Measurements from ENCODE around the gene RGSL1. TPM values are rescaled to one million over a fixed set of nuclear protein-coding genes. Genes with fewer than 3 reads are reported as not detected.

RGSL1 gene
- total and polyA plus RNA-seq, 9 of the 15 experiments (the other 6 are each of a cell fraction or from before 2014, with no cell fraction given) = 0.03 TPM; not detected in 8

DNA sequence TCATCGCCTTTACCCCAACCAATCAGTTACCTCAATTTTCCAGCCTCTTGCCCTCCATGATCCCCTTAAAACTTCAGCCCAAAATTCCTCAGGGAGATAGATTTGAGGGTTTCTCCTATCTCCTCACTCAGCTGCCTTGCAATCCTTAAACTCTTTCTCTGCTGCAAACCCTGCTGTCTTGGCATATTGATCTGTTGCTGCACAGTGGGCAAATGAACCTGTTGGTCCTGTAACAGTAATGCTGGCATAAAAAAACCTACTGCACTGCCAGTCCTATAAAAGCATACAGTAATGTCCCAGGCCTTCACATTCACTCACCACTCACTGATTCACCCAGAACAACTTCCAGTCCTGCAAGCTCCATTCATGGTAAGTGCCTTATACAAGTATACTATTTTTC lies 44.4 kb upstream of the RGSL1 start:
- 9% methylated on average over 1 of the region's 1 CpG for WGBS (ENCODE audit: insufficient coverage, low coverage, missing lambda C conversion rate)
- intact Hi-C loops (cut with micrococcal nuclease) (no loop called here), in situ Hi-C loops (cut with MboI) (no loop called here)
- no peak overlapping the region for H3K27ac ChIP-seq (ENCODE audit: extremely low read depth, low read depth, low read length)
- H4K20me1 ChIP-seq (replicated peaks; ENCODE audit: control insufficient read depth, insufficient read depth, low read length) = no peaks in the 10 kb centered on the region
- no peaks in the 10 kb centered on the region for H3K9me1 ChIP-seq (ENCODE audit: control insufficient read depth, insufficient read depth, low read length)
- no peaks in the 10 kb centered on the region; a peak in 1 of 5 replicates for H3K27me3 ChIP-seq (ENCODE audit: control insufficient read depth in 2 of 2, insufficient read depth in 2 of 2, low read length in 2 of 2)
- H3K36me3 ChIP-seq (ENCODE audit: control insufficient read depth, insufficient read depth, low read length) = no peaks in the 10 kb centered on the region
- CTCF ChIA-PET (ENCODE audit: low intra/inter-chr PET ratio) = no interaction called here
- BruUV-seq (replicated peaks) = no TSS peak
- FAIRE-seq = no peak
- H3K79me2 ChIP-seq (ENCODE audit: control insufficient read depth, insufficient read depth, low read length) = no peaks in the 10 kb centered on the region
- H3K9me3 ChIP-seq (replicated peaks; ENCODE audit: control insufficient read depth, insufficient read depth, low read depth, low read length) = no peaks in the 10 kb centered on the region
- H3K4me3 ChIP-seq = no peak overlapping the region
- no peak overlapping the region for H2AFZ ChIP-seq (ENCODE audit: low read depth, low read length)
- POLR2A ChIA-PET = interaction anchor here (0.9 kb wide), 1 partner anchor 14 kb away, joined by 4 read pairs; the partner anchor contains the start of gene GLUL
- no peak overlapping the region for H3K9ac ChIP-seq (ENCODE audit: insufficient read depth in 1 of 2, low read depth in 2 of 2, low read length in 2 of 2)
- no peaks in the 10 kb centered on the region for H3K4me1 ChIP-seq (replicated peaks in 1 of 2; ENCODE audit: control insufficient read depth in 2 of 2, insufficient read depth in 2 of 2, low read length in 2 of 2)
- no peak for ATAC-seq
- no peak for DNase-seq (ENCODE audit: extremely low read depth in 1 of 4, low spot score in 3 of 4)
- H3K4me2 ChIP-seq (ENCODE audit: insufficient read depth, low read length) = no peak overlapping the region
- TF ChIP-seq EP300 (IDR thresholded peaks at IDR 0.05; ENCODE audit: low read length) (no peak), YY1 (IDR thresholded peaks at IDR 0.05; ENCODE audit: borderline replicate concordance in 1 of 3, control insufficient read depth in 1 of 3, extremely low read depth in 1 of 3, insufficient read depth in 3 of 3, insufficient read length in 1 of 3, insufficient replicate concordance in 2 of 3, low read depth in 1 of 3, low read length in 2 of 3) (no peak), CBX3 (IDR thresholded peaks at IDR 0.05; ENCODE audit: borderline replicate concordance in 1 of 2, low read length in 2 of 2) (0 out of 3 replicates have a peak, but pooled peaks of 1 of the 2 experiments have one; percentile 57), ZNF324 (CRISPR knock-in tag; IDR thresholded peaks at IDR 0.05) (0 out of 2 replicates have a peak, but pooled peaks have one; percentile 20), NR3C1 (CRISPR knock-in tag; IDR thresholded peaks at IDR 0.05) (no peak), OTX1 (CRISPR knock-in tag; IDR thresholded peaks at IDR 0.05) (no peak), GTF2A2 (tag; IDR thresholded peaks at IDR 0.05) (no peak), BCOR (IDR thresholded peaks at IDR 0.05) (no peak), LCOR (CRISPR knock-in tag; IDR thresholded peaks at IDR 0.05) (no peak), KAT7 (CRISPR knock-in tag; IDR thresholded peaks at IDR 0.05; ENCODE audit: borderline replicate concordance) (no peak), HDAC8 (tag; IDR thresholded peaks at IDR 0.05) (no peak), POLR3A (IDR thresholded peaks at IDR 0.05; ENCODE audit: borderline replicate concordance, extremely low read depth, insufficient read depth, insufficient read length) (no peak), TSC22D4 (tag; IDR thresholded peaks at IDR 0.05) (no peak)
- TF ChIP-seq, protein P1, sequence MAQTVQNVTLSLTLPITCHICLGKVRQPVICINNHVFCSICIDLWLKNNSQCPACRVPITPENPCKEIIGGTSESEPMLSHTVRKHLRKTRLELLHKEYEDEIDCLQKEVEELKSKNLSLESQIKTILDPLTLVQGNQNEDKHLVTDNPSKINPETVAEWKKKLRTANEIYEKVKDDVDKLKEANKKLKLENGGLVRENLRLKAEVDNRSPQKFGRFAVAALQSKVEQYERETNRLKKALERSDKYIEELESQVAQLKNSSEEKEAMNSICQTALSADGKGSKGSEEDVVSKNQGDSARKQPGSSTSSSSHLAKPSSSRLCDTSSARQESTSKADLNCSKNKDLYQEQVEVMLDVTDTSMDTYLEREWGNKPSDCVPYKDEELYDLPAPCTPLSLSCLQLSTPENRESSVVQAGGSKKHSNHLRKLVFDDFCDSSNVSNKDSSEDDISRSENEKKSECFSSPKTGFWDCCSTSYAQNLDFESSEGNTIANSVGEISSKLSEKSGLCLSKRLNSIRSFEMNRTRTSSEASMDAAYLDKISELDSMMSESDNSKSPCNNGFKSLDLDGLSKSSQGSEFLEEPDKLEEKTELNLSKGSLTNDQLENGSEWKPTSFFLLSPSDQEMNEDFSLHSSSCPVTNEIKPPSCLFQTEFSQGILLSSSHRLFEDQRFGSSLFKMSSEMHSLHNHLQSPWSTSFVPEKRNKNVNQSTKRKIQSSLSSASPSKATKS (CRISPR knock-in tag; IDR thresholded peaks at IDR 0.05) = no peak
- TF ChIP-seq, protein P2, sequence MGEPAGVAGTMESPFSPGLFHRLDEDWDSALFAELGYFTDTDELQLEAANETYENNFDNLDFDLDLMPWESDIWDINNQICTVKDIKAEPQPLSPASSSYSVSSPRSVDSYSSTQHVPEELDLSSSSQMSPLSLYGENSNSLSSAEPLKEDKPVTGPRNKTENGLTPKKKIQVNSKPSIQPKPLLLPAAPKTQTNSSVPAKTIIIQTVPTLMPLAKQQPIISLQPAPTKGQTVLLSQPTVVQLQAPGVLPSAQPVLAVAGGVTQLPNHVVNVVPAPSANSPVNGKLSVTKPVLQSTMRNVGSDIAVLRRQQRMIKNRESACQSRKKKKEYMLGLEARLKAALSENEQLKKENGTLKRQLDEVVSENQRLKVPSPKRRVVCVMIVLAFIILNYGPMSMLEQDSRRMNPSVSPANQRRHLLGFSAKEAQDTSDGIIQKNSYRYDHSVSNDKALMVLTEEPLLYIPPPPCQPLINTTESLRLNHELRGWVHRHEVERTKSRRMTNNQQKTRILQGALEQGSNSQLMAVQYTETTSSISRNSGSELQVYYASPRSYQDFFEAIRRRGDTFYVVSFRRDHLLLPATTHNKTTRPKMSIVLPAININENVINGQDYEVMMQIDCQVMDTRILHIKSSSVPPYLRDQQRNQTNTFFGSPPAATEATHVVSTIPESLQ (CRISPR knock-in tag; IDR thresholded peaks at IDR 0.05) = no peak
- TF ChIP-seq, protein P3, sequence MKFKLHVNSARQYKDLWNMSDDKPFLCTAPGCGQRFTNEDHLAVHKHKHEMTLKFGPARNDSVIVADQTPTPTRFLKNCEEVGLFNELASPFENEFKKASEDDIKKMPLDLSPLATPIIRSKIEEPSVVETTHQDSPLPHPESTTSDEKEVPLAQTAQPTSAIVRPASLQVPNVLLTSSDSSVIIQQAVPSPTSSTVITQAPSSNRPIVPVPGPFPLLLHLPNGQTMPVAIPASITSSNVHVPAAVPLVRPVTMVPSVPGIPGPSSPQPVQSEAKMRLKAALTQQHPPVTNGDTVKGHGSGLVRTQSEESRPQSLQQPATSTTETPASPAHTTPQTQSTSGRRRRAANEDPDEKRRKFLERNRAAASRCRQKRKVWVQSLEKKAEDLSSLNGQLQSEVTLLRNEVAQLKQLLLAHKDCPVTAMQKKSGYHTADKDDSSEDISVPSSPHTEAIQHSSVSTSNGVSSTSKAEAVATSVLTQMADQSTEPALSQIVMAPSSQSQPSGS (CRISPR knock-in tag; IDR thresholded peaks at IDR 0.05) = no peak
